Testis (tissue), 2 donors: Measurements from ENCODE around the gene ANKRD9.

ENCODE experiments used
- POLR2A ChIP-seq: fragments of 450-650 bp; IDR thresholded peaks from one replicate; pipeline ENCODE4 v1.6.1; 2017; ENCODE audit warnings: antibody characterized with exemption, mild to moderate bottlenecking, moderate library complexity
- TF ChIP-seq, protein P1 (sequence below), 3 experiments: fragments of 450-650 bp in 2 of 3; fragments of 200-600 bp in 1 of 3; sonication (generic) in 1 of 3; IDR thresholded peaks; one replicate each; pipeline ENCODE4 v1.5.1; 2016 to 2019; ENCODE audit warnings: antibody characterized with exemption in 3 of 3, mild to moderate bottlenecking in 2 of 3, moderate library complexity in 1 of 3

DNA sequence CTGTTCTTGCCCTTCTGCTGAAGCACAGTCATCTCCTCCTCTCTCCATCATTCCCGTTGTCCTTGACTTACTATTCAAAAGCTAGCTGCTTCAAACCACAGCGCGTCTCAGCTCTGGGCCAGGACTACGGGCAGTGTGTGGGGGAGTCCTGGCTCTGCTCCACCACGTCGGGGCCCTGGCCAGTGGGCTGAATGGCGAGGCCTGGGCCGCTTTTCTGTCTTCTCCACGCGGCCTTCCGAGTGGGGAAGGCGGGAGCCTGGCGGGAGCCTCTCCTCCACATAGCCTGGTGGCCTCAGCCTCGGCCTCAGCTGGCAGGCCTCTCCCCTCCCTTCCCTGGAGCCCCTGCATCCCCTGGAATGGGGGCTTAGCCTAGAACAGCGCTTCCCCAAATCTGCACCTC, 16.5 kb downstream of the ANKRD9 start:
- no peak for TF ChIP-seq POLR2A
- TF ChIP-seq, protein P1, sequence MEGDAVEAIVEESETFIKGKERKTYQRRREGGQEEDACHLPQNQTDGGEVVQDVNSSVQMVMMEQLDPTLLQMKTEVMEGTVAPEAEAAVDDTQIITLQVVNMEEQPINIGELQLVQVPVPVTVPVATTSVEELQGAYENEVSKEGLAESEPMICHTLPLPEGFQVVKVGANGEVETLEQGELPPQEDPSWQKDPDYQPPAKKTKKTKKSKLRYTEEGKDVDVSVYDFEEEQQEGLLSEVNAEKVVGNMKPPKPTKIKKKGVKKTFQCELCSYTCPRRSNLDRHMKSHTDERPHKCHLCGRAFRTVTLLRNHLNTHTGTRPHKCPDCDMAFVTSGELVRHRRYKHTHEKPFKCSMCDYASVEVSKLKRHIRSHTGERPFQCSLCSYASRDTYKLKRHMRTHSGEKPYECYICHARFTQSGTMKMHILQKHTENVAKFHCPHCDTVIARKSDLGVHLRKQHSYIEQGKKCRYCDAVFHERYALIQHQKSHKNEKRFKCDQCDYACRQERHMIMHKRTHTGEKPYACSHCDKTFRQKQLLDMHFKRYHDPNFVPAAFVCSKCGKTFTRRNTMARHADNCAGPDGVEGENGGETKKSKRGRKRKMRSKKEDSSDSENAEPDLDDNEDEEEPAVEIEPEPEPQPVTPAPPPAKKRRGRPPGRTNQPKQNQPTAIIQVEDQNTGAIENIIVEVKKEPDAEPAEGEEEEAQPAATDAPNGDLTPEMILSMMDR (IDR thresholded peaks at IDR 0.05), result no peak
